ENCODE data around the gene NPFFR1.

Gene NPFFR1

DNA sequence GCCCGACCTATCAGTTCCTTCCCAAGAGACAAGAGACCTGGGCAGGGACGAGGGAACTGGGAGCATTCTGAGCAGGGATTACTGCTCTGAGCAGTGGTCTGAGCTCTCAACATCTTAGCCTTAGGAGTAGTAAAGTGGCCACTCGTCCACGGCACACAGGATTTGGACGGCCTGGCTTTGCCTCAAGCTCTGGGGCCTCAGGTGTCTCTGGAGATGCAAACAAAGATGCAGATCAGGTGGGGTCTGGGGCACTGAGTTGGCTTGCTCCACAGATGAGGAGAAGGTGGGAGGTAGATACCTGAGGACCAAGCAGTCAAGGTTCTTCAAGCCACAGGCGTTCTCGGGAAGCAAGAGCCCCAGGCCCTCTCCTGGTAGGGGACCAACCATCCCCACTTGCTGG, 16.1 kb upstream of the NPFFR1 start:
- Histone ChIP-seq H3K9me3 (ENCODE audit: control insufficient read depth, insufficient read depth, low read depth, low read length) (no peaks in the 10 kb centered on the region), H3K36me3 (ENCODE audit: control insufficient read depth in 2 of 2, insufficient read depth in 1 of 2, low read length in 2 of 2) (no peaks in the 10 kb centered on the region), H3K4me1 (ENCODE audit: control insufficient read depth, insufficient read depth, low read length) (no peaks in the 10 kb centered on the region), H3K4me3 (ENCODE audit: low read depth, low read length) (no peak overlapping the region), H3K27ac (ENCODE audit: extremely low read depth, low read depth, low read length) (no peak overlapping the region)
- TF ChIP-seq ZNF37A (tag by site-specific recombination; IDR thresholded peaks at IDR 0.05) (no peak), HOXD13 (CRISPR knock-in tag; IDR thresholded peaks at IDR 0.05; ENCODE audit: borderline replicate concordance) (no peak), IKZF3 (tag by site-specific recombination; IDR thresholded peaks at IDR 0.05) (no peak)
- POLR2A ChIA-PET = no interaction called here
- CTCF ChIA-PET = interaction anchor here (0.8 to 0.9 kb wide), 2 partner anchors 27 to 35 kb away, joined by 3 to 4 read pairs; no protein-coding TSS in a partner anchor

DNA sequence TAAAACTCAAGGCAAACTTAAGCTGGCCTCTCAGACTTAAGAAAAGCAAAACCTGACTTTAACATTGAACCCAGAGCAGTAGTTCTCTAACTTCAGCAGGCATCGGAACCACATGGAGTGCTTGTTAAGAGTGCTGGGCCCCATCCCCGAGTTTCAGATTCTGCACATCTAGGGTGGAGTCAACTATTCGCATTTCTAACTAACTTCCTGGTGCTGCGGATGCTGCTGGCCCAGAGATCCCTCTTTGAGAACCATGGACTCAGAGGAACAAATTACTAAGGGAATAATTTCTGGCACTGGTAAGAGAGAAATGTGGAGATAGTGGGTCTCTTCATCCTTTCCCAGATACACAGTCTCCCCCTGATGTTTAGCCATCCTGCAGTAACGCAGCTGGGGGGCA, 14.6 kb upstream of the NPFFR1 start:
- Histone ChIP-seq H3K9me3 (ENCODE audit: control insufficient read depth, insufficient read depth, low read depth, low read length) (no peaks in the 10 kb centered on the region), H3K4me3 (ENCODE audit: low read depth, low read length) (no peak overlapping the region), H3K36me3 (ENCODE audit: control insufficient read depth in 2 of 2, insufficient read depth in 1 of 2, low read length in 2 of 2) (no peaks in the 10 kb centered on the region), H3K27ac (ENCODE audit: extremely low read depth, low read depth, low read length) (no peak overlapping the region), H3K4me1 (ENCODE audit: control insufficient read depth, insufficient read depth, low read length) (no peaks in the 10 kb centered on the region)
- CTCF ChIA-PET = interaction anchor here (0.6 kb wide), 1 partner anchor 1283 kb away, joined by 3 read pairs; no protein-coding TSS in a partner anchor
- POLR2A ChIA-PET = interaction anchor here (1.0 kb wide), 1 partner anchor 128 kb away, joined by 3 read pairs; the partner anchor contains the start of gene SAR1A
- no peak for TF ChIP-seq SCRT2 (tag by site-specific recombination; IDR thresholded peaks at IDR 0.05)
- TF ChIP-seq ZNF561 (tag by site-specific recombination; IDR thresholded peaks at IDR 0.05; ENCODE audit: borderline replicate concordance) = no peak
- TF ChIP-seq, protein P1, sequence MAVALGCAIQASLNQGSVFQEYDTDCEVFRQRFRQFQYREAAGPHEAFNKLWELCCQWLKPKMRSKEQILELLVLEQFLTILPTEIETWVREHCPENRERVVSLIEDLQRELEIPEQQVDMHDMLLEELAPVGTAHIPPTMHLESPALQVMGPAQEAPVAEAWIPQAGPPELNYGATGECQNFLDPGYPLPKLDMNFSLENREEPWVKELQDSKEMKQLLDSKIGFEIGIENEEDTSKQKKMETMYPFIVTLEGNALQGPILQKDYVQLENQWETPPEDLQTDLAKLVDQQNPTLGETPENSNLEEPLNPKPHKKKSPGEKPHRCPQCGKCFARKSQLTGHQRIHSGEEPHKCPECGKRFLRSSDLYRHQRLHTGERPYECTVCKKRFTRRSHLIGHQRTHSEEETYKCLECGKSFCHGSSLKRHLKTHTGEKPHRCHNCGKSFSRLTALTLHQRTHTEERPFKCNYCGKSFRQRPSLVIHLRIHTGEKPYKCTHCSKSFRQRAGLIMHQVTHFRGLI (tag by site-specific recombination; IDR thresholded peaks at IDR 0.05) = no peak
- TF ChIP-seq, protein P2, sequence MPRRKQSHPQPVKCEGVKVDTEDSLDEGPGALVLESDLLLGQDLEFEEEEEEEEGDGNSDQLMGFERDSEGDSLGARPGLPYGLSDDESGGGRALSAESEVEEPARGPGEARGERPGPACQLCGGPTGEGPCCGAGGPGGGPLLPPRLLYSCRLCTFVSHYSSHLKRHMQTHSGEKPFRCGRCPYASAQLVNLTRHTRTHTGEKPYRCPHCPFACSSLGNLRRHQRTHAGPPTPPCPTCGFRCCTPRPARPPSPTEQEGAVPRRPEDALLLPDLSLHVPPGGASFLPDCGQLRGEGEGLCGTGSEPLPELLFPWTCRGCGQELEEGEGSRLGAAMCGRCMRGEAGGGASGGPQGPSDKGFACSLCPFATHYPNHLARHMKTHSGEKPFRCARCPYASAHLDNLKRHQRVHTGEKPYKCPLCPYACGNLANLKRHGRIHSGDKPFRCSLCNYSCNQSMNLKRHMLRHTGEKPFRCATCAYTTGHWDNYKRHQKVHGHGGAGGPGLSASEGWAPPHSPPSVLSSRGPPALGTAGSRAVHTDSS (tag by site-specific recombination; IDR thresholded peaks at IDR 0.05) = no peak
- no peak for TF ChIP-seq ZNF19 (tag by site-specific recombination; IDR thresholded peaks at IDR 0.05; ENCODE audit: low read depth)
- TF ChIP-seq ZNF23 (tag by site-specific recombination; IDR thresholded peaks at IDR 0.05; ENCODE audit: borderline replicate concordance) = no peak
- TF ChIP-seq, protein P3, sequence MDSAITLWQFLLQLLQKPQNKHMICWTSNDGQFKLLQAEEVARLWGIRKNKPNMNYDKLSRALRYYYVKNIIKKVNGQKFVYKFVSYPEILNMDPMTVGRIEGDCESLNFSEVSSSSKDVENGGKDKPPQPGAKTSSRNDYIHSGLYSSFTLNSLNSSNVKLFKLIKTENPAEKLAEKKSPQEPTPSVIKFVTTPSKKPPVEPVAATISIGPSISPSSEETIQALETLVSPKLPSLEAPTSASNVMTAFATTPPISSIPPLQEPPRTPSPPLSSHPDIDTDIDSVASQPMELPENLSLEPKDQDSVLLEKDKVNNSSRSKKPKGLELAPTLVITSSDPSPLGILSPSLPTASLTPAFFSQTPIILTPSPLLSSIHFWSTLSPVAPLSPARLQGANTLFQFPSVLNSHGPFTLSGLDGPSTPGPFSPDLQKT (IDR thresholded peaks at IDR 0.05; ENCODE audit: borderline replicate concordance, low read depth, low read length) = no peak
- no peak for TF ChIP-seq TCF7L2 (IDR thresholded peaks at IDR 0.05; ENCODE audit: borderline replicate concordance, low read depth, low read length)
- no peak for TF ChIP-seq BCL11B (tag by site-specific recombination; IDR thresholded peaks at IDR 0.05; ENCODE audit: low read depth)
- no peak for TF ChIP-seq ZEB2 (tag by site-specific recombination; IDR thresholded peaks at IDR 0.05)
- TF ChIP-seq ZNF223 (tag by site-specific recombination; IDR thresholded peaks at IDR 0.05) = no peak
- TF ChIP-seq KLF1 (tag by site-specific recombination; IDR thresholded peaks at IDR 0.05) = no peak
- no peak for TF ChIP-seq ZNF654 (tag by site-specific recombination; IDR thresholded peaks at IDR 0.05; ENCODE audit: low read depth)
- no peak for TF ChIP-seq WT1 (tag by site-specific recombination; IDR thresholded peaks at IDR 0.05)
- no peak for TF ChIP-seq ZBTB48 (tag by site-specific recombination; IDR thresholded peaks at IDR 0.05)
- no peak for TF ChIP-seq MZF1 (tag by site-specific recombination; IDR thresholded peaks at IDR 0.05; ENCODE audit: borderline replicate concordance)
- no peak for TF ChIP-seq GLI4 (tag by site-specific recombination; IDR thresholded peaks at IDR 0.05)
- TF ChIP-seq ZNF776 (tag by site-specific recombination; IDR thresholded peaks at IDR 0.05; ENCODE audit: borderline replicate concordance) = no peak

Measured in HEK293 (cell line).